HL-60 (cell line): ENCODE data around the gene CHFR.
"Not testable (repeated sequence)": the region's sequence is repeated elsewhere in the genome, so short reads cannot be mapped to it uniquely, and the experiment has no call there.

Experiments
- DNase-seq, 2 experiments: peaks; one replicate each; pipeline ENCODE4 v3.0.0-alpha.2; 2010 to 2020; ENCODE audit warnings: low read depth in 1 of 2, low spot score in 1 of 2
- H3K27ac ChIP-seq: fragments of 250-450 bp; sonication (Bioruptor Pico); replicated peaks from 2 replicates; pipeline ENCODE4 v1.5.1; 2020; ENCODE audit warnings: mild to moderate bottlenecking, moderate library complexity
- H3K27me3 ChIP-seq: fragments of 250-450 bp; sonication (Bioruptor Pico); 2 replicates; pipeline ENCODE4 v1.5.1; 2021; ENCODE audit warnings: mild to moderate bottlenecking, moderate library complexity; ENCODE audit not compliant: insufficient read depth, poor library complexity, severe bottlenecking
- H3K4me3 ChIP-seq: replicated peaks from 2 replicates; pipeline ENCODE4 v1.5.1; 2011; ENCODE audit warnings: mild to moderate bottlenecking, control low read depth, low read length; ENCODE audit not compliant: insufficient read depth
- CTCF ChIP-seq: IDR thresholded peaks from one replicate; pipeline ENCODE4 v1.5.1; 2011; ENCODE audit warnings: low read length, control low read depth, inconsistent platforms; ENCODE audit not compliant: insufficient read depth
- GABPA ChIP-seq: IDR thresholded peaks from 2 replicates; pipeline ENCODE4 v1.6.1; 2012; ENCODE audit warnings: low read depth
- POLR2AphosphoS5 ChIP-seq: IDR thresholded peaks from 2 replicates; pipeline ENCODE4 v1.6.1; 2012; ENCODE audit warnings: low read depth
- REST ChIP-seq: IDR thresholded peaks from 2 replicates; pipeline ENCODE4 v1.6.1; 2012; ENCODE audit warnings: low read depth; ENCODE audit not compliant: insufficient replicate concordance
- SPI1 ChIP-seq: IDR thresholded peaks from 2 replicates; pipeline ENCODE4 v1.6.1; 2012; ENCODE audit warnings: low read depth, mild to moderate bottlenecking, borderline replicate concordance

Gene CHFR

GRCh38 chr12:132886529-132887477 is 602 bp downstream of the CHFR start:
- peak overlapping the region; percentile 45 for H3K27ac ChIP-seq
- DNase-seq = peak in 1 of 2 experiments; percentile 14

GRCh38 chr12:132881818-132882217 is 5.6 kb downstream of the CHFR start:
- DNase-seq = no peak
- TF ChIP-seq CTCF = no peak
- TF ChIP-seq REST = no peak
- no peak for TF ChIP-seq POLR2AphosphoS5
- TF ChIP-seq SPI1 = no peak
- TF ChIP-seq GABPA = no peak
- H3K27me3 ChIP-seq = no peaks in the 10 kb centered on the region
- H3K4me3 ChIP-seq = no peak overlapping the region
- H3K27ac ChIP-seq = no peak overlapping the region

More at GRCh38 chr12:132886529-132887477, 602 bp downstream of the CHFR start:
- TF ChIP-seq POLR2AphosphoS5 = no peak
- no peak for TF ChIP-seq CTCF
- TF ChIP-seq SPI1 = no peak
- no peak for TF ChIP-seq GABPA
- no peak for TF ChIP-seq REST
- Histone ChIP-seq H3K27me3 (no peaks in the 10 kb centered on the region), H3K4me3 (peak overlapping the region; percentile 79)

GRCh38 chr12:132874620-132875019 is 12.8 kb downstream of the CHFR start:
- not testable (repeated sequence) for H3K4me3 ChIP-seq, H3K27me3 ChIP-seq, DNase-seq, H3K27ac ChIP-seq

- Histone ChIP-seq H3K27ac (no peak overlapping the region), H3K27me3 (no peaks in the 10 kb centered on the region), H3K4me3 (no peak overlapping the region)
- no peak for TF ChIP-seq CTCF
- DNase-seq = no peak
Measured at GRCh38 chr12:132874175-132874574, 13.2 kb downstream of the CHFR start.
